Stimulated activated CD4-positive, alpha-beta T cell treated with anti-CD3 and anti-CD28 coated beads, TNF-alpha, amount 100 ng/mL, for 48 hours (primary cell): ENCODE results near the gene NCOA4.
A peak's percentile ranks its signal among the peaks of the same experiment; 100 is the strongest.
"Not testable (repeated sequence)": the region's sequence is repeated elsewhere in the genome, so short reads cannot be mapped to it uniquely, and the experiment has no call there.

Experiments
- DNase-seq, 3 donors: peaks; one replicate each; pipeline ENCODE4 v3.0.0-alpha.2; 2020; ENCODE audit warnings: low read depth in 3 of 3

The NCOA4 gene

GRCh38 chr10:46052057-46052790 is 21.8 kb upstream of the NCOA4 start:
- no peak for DNase-seq

GRCh38 chr10:46050941-46051623 is 20.7 kb upstream of the NCOA4 start:
- DNase-seq = no peak

DNA sequence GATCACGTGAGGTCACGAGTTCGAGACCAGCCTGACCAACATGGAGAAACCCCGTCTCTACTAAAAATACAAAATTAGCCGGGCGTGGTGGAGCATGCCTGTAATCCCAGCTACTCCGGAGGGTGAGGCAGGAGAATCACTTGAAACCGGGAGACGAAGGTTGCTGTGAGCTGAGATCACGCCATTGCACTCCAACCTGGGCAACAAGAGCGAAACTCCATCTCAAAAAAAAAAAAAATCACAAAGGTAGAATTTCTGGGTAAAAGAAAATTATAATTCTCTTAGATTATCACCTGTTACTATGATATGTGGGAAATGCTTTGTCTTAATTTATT is 19.0 kb upstream of the NCOA4 start:
- not testable (repeated sequence) for DNase-seq

DNA sequence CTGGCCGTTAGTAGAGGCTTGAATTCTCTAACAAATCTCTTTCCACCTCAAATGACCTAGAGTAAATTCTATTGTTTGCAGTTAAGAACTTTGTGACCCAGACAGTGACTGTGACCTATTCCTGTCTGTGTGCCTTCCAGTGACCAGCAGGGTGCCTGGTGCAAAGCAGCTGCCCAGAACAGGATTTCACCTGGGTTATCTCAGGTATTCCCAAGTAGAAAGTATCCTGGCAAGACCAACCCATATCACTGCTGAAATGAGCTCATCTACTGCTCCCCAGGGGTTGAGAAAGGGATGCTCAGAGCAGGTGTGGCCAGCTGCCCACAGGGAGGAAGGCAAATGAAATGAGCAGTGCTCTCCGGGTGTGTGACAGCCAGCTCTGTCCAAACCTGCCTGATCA is 17.7 kb upstream of the NCOA4 start:
- no peak for DNase-seq

- no peak for DNase-seq
Measured at GRCh38 chr10:46046261-46046660, 15.8 kb upstream of the NCOA4 start, which contains the start of gene MSMB. TSS of gene MSMB (minus strand) at chr10:46046269. CDS start at chr10:46046237, 32 bp downstream.

- no peak for DNase-seq
Measured at GRCh38 chr10:46042527-46042926, 12.1 kb upstream of the NCOA4 start.

DNA sequence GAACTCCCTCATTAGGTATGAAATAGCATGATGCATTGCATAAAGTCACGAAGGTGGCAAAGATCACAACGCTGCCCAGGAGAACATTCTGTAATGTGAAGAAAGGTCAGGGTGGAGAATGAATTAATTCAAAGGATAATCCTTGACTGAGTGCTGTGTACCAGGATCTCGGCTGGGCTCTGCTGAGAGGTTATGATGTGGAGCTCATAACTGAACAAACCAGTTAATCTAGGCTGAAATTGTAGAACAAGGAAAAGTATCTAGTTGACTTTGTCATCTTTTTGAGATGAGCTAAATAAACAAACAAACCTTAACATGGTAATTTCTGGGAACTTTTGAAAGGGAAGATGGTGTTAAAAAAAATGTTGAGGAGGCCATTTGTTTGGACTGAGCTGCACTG is 9.6 kb upstream of the NCOA4 start:
- DNase-seq = no peak

- no peak for DNase-seq
Measured at GRCh38 chr10:46037107-46037825, 6.8 kb upstream of the NCOA4 start.

DNA sequence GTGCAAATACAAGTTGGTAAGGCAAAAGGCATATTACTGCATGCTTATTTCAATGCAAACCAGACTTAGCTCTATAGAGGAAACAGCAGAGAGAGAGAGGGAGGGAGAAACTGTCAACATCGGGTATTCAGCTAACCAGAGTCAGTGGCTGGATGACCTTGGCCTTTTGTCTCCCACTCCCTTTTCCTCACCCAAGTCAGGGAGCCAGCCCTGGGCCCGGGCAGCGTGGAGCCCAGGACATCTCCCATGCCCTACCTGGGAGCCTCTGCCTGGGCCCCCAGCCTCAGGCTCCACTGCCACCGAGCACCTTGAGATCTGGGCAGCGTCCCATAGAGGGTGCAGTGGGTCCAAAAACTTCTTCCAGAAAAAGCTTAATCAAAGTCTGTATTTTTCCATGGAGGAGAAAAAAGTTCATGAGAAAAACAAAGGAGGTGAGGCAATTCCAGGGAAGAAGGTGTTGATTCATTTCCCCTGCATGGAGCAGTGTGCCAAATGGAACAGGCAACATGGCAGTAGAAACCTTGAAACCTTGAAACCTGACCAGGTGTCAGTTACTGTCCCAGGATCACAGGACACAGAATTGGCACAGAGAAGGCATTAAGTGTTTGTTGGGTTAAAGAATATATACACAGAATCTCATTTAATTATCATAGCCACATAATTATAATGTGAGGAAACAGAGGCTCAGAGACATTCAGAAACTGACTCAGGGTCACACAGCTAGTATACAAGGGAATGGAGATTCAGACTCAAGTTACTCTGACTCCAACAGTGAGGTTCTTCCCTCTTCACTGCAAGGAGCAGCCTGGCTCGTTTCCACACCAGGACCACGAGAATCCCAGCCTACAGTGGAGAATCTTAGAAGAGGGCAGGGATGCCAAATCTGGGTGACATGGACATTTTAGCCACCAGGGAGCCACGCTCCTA is 5.8 kb upstream of the NCOA4 start:
- DNase-seq = no peak

GRCh38 chr10:46033602-46034011 is 3.2 kb upstream of the NCOA4 start:
- no peak for DNase-seq

DNA sequence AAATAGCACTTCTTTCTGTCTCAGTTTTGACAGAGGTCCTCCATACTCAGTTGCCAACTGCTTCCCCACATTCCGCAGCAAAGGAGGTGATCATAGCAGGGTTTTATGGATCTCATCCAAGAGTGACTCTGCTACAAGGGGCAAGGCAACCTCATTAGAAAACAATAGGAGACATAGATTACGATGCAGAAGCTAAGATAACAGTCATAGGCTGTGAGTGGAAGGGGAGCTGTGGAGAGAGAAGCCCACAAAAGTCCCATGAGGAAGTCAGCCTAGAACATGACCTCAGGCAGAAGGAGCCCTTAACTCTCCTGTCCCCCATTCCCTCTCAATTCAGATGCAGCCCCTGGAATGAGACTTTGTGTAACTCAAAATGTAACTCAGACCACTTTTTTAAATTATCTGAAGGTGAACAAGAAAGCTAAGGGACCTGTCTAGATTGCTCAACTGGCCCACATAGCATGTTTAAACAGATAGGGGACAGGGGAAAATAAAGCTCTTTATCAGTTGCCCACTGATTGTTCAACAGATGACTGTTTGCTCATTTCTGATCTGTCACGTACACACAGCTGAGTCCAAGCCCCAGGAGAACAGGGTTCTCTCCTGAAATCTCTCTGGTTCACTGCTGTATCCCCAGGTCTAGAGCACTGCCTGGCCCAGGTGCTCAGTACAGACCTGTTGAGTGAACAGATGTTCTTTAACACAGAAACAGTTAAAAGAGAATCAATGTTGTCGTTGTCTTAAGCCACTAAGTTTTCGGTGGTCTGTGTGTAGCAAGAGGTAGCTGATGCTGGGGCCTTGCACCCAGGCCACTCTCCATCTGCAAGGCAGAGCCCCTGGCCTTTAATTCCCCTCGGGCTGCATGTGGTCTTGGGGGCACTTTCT is 1.5 kb upstream of the NCOA4 start:
- DNase-seq = no peak

DNA sequence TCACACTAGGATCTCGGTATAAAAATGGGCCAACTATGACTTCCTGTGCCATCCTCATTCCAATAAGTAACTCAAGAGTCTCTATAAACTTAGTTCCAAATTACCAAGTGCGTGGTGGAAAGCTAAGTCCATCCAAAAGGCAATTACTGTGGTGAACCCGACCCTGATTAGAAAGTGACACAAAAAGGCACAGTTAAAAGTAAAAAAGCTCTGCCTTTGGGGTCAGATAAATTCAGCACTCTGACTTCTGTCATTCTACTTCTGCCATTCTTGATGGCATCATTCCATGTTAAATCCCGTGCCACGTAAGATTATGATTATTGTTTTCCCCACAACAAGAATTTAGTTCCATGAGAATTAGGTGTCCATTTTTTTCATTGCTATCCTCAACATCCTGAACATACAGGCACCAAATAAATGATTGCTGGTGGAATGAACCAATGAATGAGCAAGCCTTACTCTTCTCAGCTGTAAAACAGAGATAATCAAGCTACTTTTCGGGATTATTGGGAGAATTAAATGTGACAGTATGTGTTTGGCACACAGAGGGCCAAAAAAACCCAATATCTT is 877 bp downstream of the NCOA4 start:
- DNase-seq = no peak

DNA sequence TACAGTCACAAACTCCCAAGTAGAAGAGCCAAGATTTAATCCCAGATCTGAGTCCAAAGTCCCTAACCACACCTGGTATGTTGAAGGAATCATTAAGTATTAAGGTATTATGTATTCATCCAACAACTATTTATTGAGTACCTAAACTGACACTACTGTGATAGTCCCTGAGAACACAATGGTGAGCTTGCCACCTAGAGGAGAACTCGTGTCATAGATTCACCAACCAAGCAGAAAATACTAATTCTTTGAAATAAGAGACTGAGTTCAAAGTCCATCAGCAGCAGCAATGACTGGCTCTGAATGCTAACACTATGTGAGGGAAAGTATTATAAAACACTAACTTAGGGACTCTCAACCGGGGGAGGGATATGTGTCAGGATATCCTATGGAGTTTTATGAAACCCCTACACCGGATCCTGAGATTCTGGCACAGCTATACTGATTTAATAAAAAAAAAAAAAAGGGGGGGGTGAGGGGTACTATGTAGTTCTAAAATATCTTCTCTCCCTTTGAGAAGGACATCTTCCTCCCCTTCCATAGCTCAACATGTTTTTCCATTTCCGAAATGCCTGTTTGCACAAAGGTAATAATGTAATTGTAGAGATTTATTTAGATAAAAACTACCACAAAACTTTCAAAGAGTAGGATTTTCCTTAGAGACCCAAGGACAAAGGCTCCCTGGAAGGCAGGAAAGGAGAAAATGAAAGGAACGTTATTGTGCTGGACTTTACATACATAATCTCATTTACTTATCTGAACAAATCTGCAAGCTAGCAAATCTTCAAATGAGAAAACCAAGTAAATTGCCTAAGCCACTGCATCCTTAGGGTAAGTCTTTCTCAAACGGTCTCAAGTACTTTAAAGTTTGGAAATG is 1.6 kb downstream of the NCOA4 start:
- DNase-seq = no peak

- no peak for DNase-seq
Measured at GRCh38 chr10:46026106-46026505, 4.3 kb downstream of the NCOA4 start.

DNA sequence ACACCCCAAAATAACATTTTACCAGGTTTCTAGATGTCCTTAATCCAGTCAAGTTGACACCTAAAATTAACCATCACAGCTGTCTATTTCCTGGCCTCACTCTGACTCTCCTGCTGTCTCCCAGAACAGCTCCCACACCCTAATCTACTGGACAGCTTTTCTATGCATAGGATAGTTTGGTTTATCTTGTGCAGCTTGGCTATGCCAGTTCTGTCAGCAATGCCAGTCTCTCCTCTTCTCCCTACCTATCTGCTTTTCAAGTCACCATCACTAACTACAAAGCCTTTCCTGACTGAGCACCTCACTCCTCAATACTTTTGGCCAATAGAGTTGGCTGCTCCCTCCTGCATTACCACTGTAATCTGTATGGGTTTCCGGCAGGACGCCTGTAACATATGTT is 5.0 kb downstream of the NCOA4 start:
- no peak for DNase-seq

GRCh38 chr10:46024948-46025347 is 5.5 kb downstream of the NCOA4 start:
- no peak for DNase-seq

- DNase-seq = peak; percentile 70 to 80 (median 72)
Measured at GRCh38 chr10:46022978-46023702, 7.3 kb downstream of the NCOA4 start.

GRCh38 chr10:46020344-46020657 is 10.1 kb downstream of the NCOA4 start:
- no peak for DNase-seq
